MCF 10A (cell line): ENCODE results near the gene PHF1. TPM values are rescaled to one million over a fixed set of nuclear protein-coding genes. Genes with fewer than 3 reads are reported as not detected.

Experiments
- BruUV-seq: library from RNA; stranded (reverse); fragments of 400-500 nt; replicated peaks from 2 replicates; lab custom pipeline; 2021; lab: Mats Ljungman, UMichigan
- CTCF ChIA-PET: fragments of 300-600 bp; sonication (Branson Sonifier 250); formaldehyde crosslinking; extraction: SDS; loops from one replicate; lab custom pipeline; 2021; ENCODE audit warnings: antibody characterized with exemption, inconsistent platforms; lab: Yijun Ruan, JAX
- POLR2A ChIA-PET: fragments of 300-600, 350-650 bp; sonication (Branson Sonifier 250); formaldehyde crosslinking; extraction: SDS; loops from one replicate; lab custom pipeline; 2020; ENCODE audit warnings: antibody characterized with exemption, inconsistent platforms; lab: Yijun Ruan, JAX
- DNase-seq: peaks from one replicate; pipeline ENCODE4 v3.0.0-alpha.2; 2018; ENCODE audit not compliant: unreplicated experiment
- H3K27ac Mint-ChIP-seq: one replicate; pipeline ENCODE4 v1.8.0; 2022; ENCODE audit warnings: mild to moderate bottlenecking, low read depth, mixed read lengths; ENCODE audit not compliant: unreplicated experiment
- H3K27me3 Mint-ChIP-seq: one replicate; pipeline ENCODE4 v1.8.0; 2022; ENCODE audit warnings: mixed read lengths; ENCODE audit not compliant: insufficient read depth, unreplicated experiment
- H3K36me3 Mint-ChIP-seq: one replicate; pipeline ENCODE4 v1.8.0; 2022; ENCODE audit warnings: mild to moderate bottlenecking, moderate library complexity, mixed read lengths; ENCODE audit not compliant: insufficient read depth, unreplicated experiment
- H3K4me1 Mint-ChIP-seq: one replicate; pipeline ENCODE4 v1.8.0; 2022; ENCODE audit warnings: mixed read lengths; ENCODE audit not compliant: insufficient read depth, unreplicated experiment
- H3K4me3 Mint-ChIP-seq: one replicate; pipeline ENCODE4 v1.8.0; 2022; ENCODE audit warnings: mild to moderate bottlenecking, moderate library complexity, mixed read lengths; ENCODE audit not compliant: unreplicated experiment
- H3K9me3 Mint-ChIP-seq: one replicate; pipeline ENCODE4 v1.8.0; 2022; ENCODE audit warnings: mixed read lengths; ENCODE audit not compliant: unreplicated experiment
- CTCF ChIP-seq: fragments of 200-600 bp; IDR thresholded peaks from one replicate; pipeline ENCODE4 v1.8.0; 2022; ENCODE audit warnings: antibody characterized with exemption, mild to moderate bottlenecking; ENCODE audit not compliant: unreplicated experiment
- intact Hi-C: fragments of 100-400 bp; cut with micrococcal nuclease; formaldehyde crosslinking; loops from 2 replicates; pipeline ENCODE4 v1.14.1; 2022
- total RNA-seq: library from RNA; stranded (reverse); gene quantifications from 2 replicates; pipeline ENCODE4 v1.2.3, GENCODE V29; 2022

PHF1 gene
- total RNA-seq, 1 experiment from 2014 or later = 28.9 TPM

GRCh38 chr6:33428224-33428965 lies 17.6 kb downstream of the PHF1 start:
- Mint-ChIP-seq H3K27ac (peak overlapping the region; percentile 72), H3K27me3 (no peaks in the 10 kb centered on the region), H3K4me1 (peaks cover 69% of the 10 kb centered on the region), H3K9me3 (no peaks in the 10 kb centered on the region), H3K36me3 (no peaks in the 10 kb centered on the region), H3K4me3 (peak overlapping the region; percentile 97)
- intact Hi-C loops = loop anchor here (5.0 to 10.0 kb wide), 2 partner anchors 131 to 276 kb away; partner anchors contain the start of gene RGL2
- ChIA-PET POLR2A (interaction anchor here (0.6 to 3.1 kb wide), 11 partner anchors 9 to 157 kb away, joined by 3 to 16 read pairs (median 4); partner anchors contain the start of genes BAK1, CUTA, RPS18 and SYNGAP1), CTCF (interaction anchor here (0.5 to 1.1 kb wide), 7 partner anchors 17 to 967 kb away, joined by 3 to 5 read pairs (median 3); no protein-coding TSS in a partner anchor)
- TF ChIP-seq CTCF = peak; percentile 36
- DNase-seq = peak; percentile 68
- BruUV-seq = no TSS peak

GRCh38 chr6:33428966-33429749 lies 18.3 kb downstream of the PHF1 start:
- H3K4me1 Mint-ChIP-seq = peaks cover 61% of the 10 kb centered on the region
- peak overlapping the region; percentile 72 for H3K27ac Mint-ChIP-seq
- BruUV-seq = no TSS peak
- CTCF ChIA-PET = interaction anchor here (0.5 to 1.1 kb wide), 8 partner anchors 16 to 966 kb away, joined by 3 to 5 read pairs (median 4); no protein-coding TSS in a partner anchor
- H3K36me3 Mint-ChIP-seq = no peaks in the 10 kb centered on the region
- POLR2A ChIA-PET = interaction anchor here (0.6 to 3.1 kb wide), 10 partner anchors 8 to 157 kb away, joined by 4 to 16 read pairs (median 4); partner anchors contain the start of genes BAK1, CUTA, RPS18 and SYNGAP1
- H3K9me3 Mint-ChIP-seq = no peaks in the 10 kb centered on the region
- intact Hi-C loops = loop anchor here (5.0 to 10.0 kb wide), 2 partner anchors 132 to 276 kb away; partner anchors contain the start of gene RGL2
- peak overlapping the region; percentile 97 for H3K4me3 Mint-ChIP-seq
- DNase-seq = no peak
- H3K27me3 Mint-ChIP-seq = no peaks in the 10 kb centered on the region
- TF ChIP-seq CTCF = no peak

- Mint-ChIP-seq H3K9me3 (no peaks in the 10 kb centered on the region), H3K27me3 (no peaks in the 10 kb centered on the region), H3K36me3 (no peaks in the 10 kb centered on the region), H3K27ac (peak overlapping the region; percentile 72), H3K4me3 (no peak overlapping the region), H3K4me1 (peaks cover 56% of the 10 kb centered on the region)
- no peak for TF ChIP-seq CTCF
- DNase-seq = no peak
- BruUV-seq = no TSS peak
- ChIA-PET POLR2A (interaction anchor here (0.7 to 3.1 kb wide), 7 partner anchors 11 to 187 kb away, joined by 3 to 16 read pairs (median 5); partner anchors contain the start of genes BAK1, CUTA, RPS18 and SYNGAP1), CTCF (interaction anchor here (0.6 to 1.1 kb wide), 3 partner anchors 127 to 175 kb away, joined by 3 to 5 read pairs (median 5); no protein-coding TSS in a partner anchor)
- intact Hi-C loops = loop anchor here (5.0 to 10.0 kb wide), 2 partner anchors 132 to 275 kb away; partner anchors contain the start of gene RGL2
Observed at GRCh38 chr6:33429750-33430052, 18.9 kb downstream of the PHF1 start.
